Suprapubic skin (tissue), 4 donors: ENCODE results near the gene DCAKD. TPM values are rescaled to one million over a fixed set of nuclear protein-coding genes. Genes with fewer than 3 reads are reported as not detected.

Experiments
- DNase-seq, 2 donors: peaks; one replicate each; pipeline ENCODE4 v3.0.0-alpha.2; 2019; ENCODE audit warnings: low spot score in 2 of 2
- H3K27ac ChIP-seq: fragments of 200-600 bp; sonication (generic); one replicate; pipeline ENCODE4 v1.5.1; 2019
- H3K27me3 ChIP-seq: fragments of 200-600 bp; sonication (generic); one replicate; pipeline ENCODE4 v1.5.1; 2019
- H3K36me3 ChIP-seq: fragments of 200-600 bp; sonication (generic); one replicate; pipeline ENCODE4 v1.5.1; 2019
- H3K4me1 ChIP-seq: fragments of 200-600 bp; sonication (generic); one replicate; pipeline ENCODE4 v1.5.1; 2019
- H3K4me3 ChIP-seq: fragments of 200-600 bp; sonication (generic); one replicate; pipeline ENCODE4 v1.5.1; 2019; ENCODE audit warnings: mild to moderate bottlenecking
- H3K9me3 ChIP-seq: fragments of 200-600 bp; sonication (generic); one replicate; pipeline ENCODE4 v1.5.1; 2019
- CTCF ChIP-seq, 2 donors: fragments of 200-600 bp in 1 of 2; fragments of 450-650 bp in 1 of 2; sonication (generic) in 1 of 2; IDR thresholded peaks; one replicate each; pipeline ENCODE4 v1.5.1; 2016 to 2019; ENCODE audit warnings: antibody characterized with exemption in 2 of 2, mild to moderate bottlenecking in 1 of 2, moderate library complexity in 1 of 2
- EP300 ChIP-seq: sonication (generic); formaldehyde crosslinking; IDR thresholded peaks from one replicate; pipeline ENCODE4 v1.6.1; 2017; ENCODE audit warnings: antibody characterized with exemption
- POLR2A ChIP-seq, 2 donors: fragments of 450-650 bp; IDR thresholded peaks; one replicate each; pipeline ENCODE4 v1.6.1; 2017; ENCODE audit warnings: antibody characterized with exemption in 2 of 2, mild to moderate bottlenecking in 2 of 2, moderate library complexity in 2 of 2
- POLR2AphosphoS5 ChIP-seq, 3 donors: sonication (generic); formaldehyde crosslinking; IDR thresholded peaks; one replicate each; pipeline ENCODE4 v1.6.1; 2017; ENCODE audit warnings: antibody characterized with exemption in 3 of 3
- WGBS: methylation state at CpG from one replicate; pipeline ENCODE4 v1.1.5; 2018; 5-methylcytosine and 5-hydroxymethylcytosine counted together
- total RNA-seq, 4 donors: library from RNA; depleted of rRNA; stranded (reverse); fragments of >200 nt; gene quantifications; one replicate each; pipeline ENCODE4 v1.1.0, GENCODE V29; 2016

DCAKD gene
- total RNA-seq, 4 donors from 2014 or later = 49.1 to 68.5 (median 60.9) TPM

- TF ChIP-seq POLR2AphosphoS5 (IDR thresholded peaks at IDR 0.05) (no peak), CTCF (IDR thresholded peaks at IDR 0.05) (peak; percentile 29 to 59)
- 18% methylated on average over 9 of the region's 82 CpGs for WGBS
- Histone ChIP-seq H3K9me3 (no peaks in the 10 kb centered on the region), H3K27me3 (no peaks in the 10 kb centered on the region), H3K27ac (peak overlapping the region; percentile 14), H3K36me3 (peaks cover 6% of the 10 kb centered on the region), H3K4me3 (peak overlapping the region; percentile 62), H3K4me1 (peaks cover 50% of the 10 kb centered on the region)
- DNase-seq = no peak
These were observed 32.4 kb downstream of the DCAKD start for GRCh38 chr17:45018848-45019711.

- peak overlapping the region; percentile 62 for H3K4me3 ChIP-seq
- H3K27me3 ChIP-seq = no peaks in the 10 kb centered on the region
- peaks cover 50% of the 10 kb centered on the region for H3K4me1 ChIP-seq
- no peak for DNase-seq
- TF ChIP-seq POLR2AphosphoS5 (IDR thresholded peaks at IDR 0.05) = no peak
- TF ChIP-seq CTCF (IDR thresholded peaks at IDR 0.05) = no peak
- no peak for TF ChIP-seq POLR2A (IDR thresholded peaks at IDR 0.05)
- no peak for TF ChIP-seq EP300
- peak overlapping the region; percentile 14 for H3K27ac ChIP-seq
- WGBS = 26% methylated on average over 3 of the region's 4 CpGs
- peaks cover under 1% of the 10 kb centered on the region for H3K36me3 ChIP-seq
- H3K9me3 ChIP-seq = no peaks in the 10 kb centered on the region
These were observed 33.0 kb downstream of the DCAKD start for GRCh38 chr17:45018514-45018847.

- no peaks in the 10 kb centered on the region for H3K36me3 ChIP-seq
- no peaks in the 10 kb centered on the region for H3K27me3 ChIP-seq
- no peak overlapping the region for H3K27ac ChIP-seq
- DNase-seq = no peak
- no peaks in the 10 kb centered on the region for H3K9me3 ChIP-seq
- H3K4me1 ChIP-seq = peaks cover 36% of the 10 kb centered on the region
- WGBS = 72% methylated on average over 5 of the region's 5 CpGs
- TF ChIP-seq POLR2A (IDR thresholded peaks at IDR 0.05) (no peak), CTCF (IDR thresholded peaks at IDR 0.05) (peak in 1 of 2 donors; percentile 6)
- H3K4me3 ChIP-seq = no peak overlapping the region
These were observed 34.6 kb downstream of the DCAKD start for GRCh38 chr17:45016823-45017222.

- Histone ChIP-seq H3K4me1 (peaks cover 31% of the 10 kb centered on the region), H3K27ac (no peak overlapping the region), H3K36me3 (no peaks in the 10 kb centered on the region), H3K27me3 (no peaks in the 10 kb centered on the region), H3K9me3 (no peaks in the 10 kb centered on the region), H3K4me3 (no peak overlapping the region)
- no peak for TF ChIP-seq CTCF (IDR thresholded peaks at IDR 0.05)
- no peak for TF ChIP-seq POLR2AphosphoS5 (IDR thresholded peaks at IDR 0.05)
- no peak for TF ChIP-seq EP300
- TF ChIP-seq POLR2A (IDR thresholded peaks at IDR 0.05) = no peak
- WGBS = 66% methylated on average over 7 of the region's 7 CpGs
- no peak for DNase-seq
These were observed 35.2 kb downstream of the DCAKD start for GRCh38 chr17:45016237-45016636.

- Histone ChIP-seq H3K4me3 (no peak overlapping the region), H3K36me3 (no peaks in the 10 kb centered on the region), H3K27ac (no peak overlapping the region), H3K9me3 (no peaks in the 10 kb centered on the region), H3K27me3 (no peaks in the 10 kb centered on the region), H3K4me1 (peaks cover 5% of the 10 kb centered on the region)
- no peak for TF ChIP-seq POLR2A (IDR thresholded peaks at IDR 0.05)
- WGBS = 74% methylated on average over 14 of the region's 17 CpGs
- no peak for DNase-seq
These were observed 38.1 kb downstream of the DCAKD start for GRCh38 chr17:45013021-45013997.
